ENCODE results near the gene NRG2.

NRG2 gene

GRCh38 chr5:140005145-140005591, 37.9 kb downstream of the NRG2 start:
- no peak for DNase-seq

- DNase-seq, result no peak
Observed at GRCh38 chr5:140004174-140004573, 38.9 kb downstream of the NRG2 start.

GRCh38 chr5:140003519-140003918, 39.6 kb downstream of the NRG2 start:
- no peak for DNase-seq

- no peak for DNase-seq
Observed at GRCh38 chr5:140000332-140000731, 42.8 kb downstream of the NRG2 start.

GRCh38 chr5:139998837-139999236, 44.3 kb downstream of the NRG2 start:
- DNase-seq, result no peak

- DNase-seq, result no peak
Observed at GRCh38 chr5:139997276-139997675, 45.8 kb downstream of the NRG2 start.

- DNase-seq, result no peak
Observed at GRCh38 chr5:139995929-139996328, 47.2 kb downstream of the NRG2 start.

GRCh38 chr5:139994234-139994633, 48.9 kb downstream of the NRG2 start:
- no peak for DNase-seq

- DNase-seq, result no peak
Observed at GRCh38 chr5:139985733-139986132, 57.4 kb downstream of the NRG2 start.

GRCh38 chr5:139985290-139985689, 57.8 kb downstream of the NRG2 start:
- DNase-seq, result no peak

GRCh38 chr5:139984816-139985215, 58.3 kb downstream of the NRG2 start:
- no peak for DNase-seq

- DNase-seq, result no peak
Observed at GRCh38 chr5:139982975-139983240, 60.2 kb downstream of the NRG2 start.

- DNase-seq, result no peak
Observed at GRCh38 chr5:139982157-139982974, 60.7 kb downstream of the NRG2 start.

GRCh38 chr5:139980765-139981164, 62.3 kb downstream of the NRG2 start:
- DNase-seq, result no peak

GRCh38 chr5:139979943-139980342, 63.2 kb downstream of the NRG2 start:
- no peak for DNase-seq

- no peak for DNase-seq
Observed at GRCh38 chr5:139979518-139979917, 63.6 kb downstream of the NRG2 start.

GRCh38 chr5:139976703-139977102, 66.4 kb downstream of the NRG2 start:
- no peak for DNase-seq

GRCh38 chr5:139975942-139976341, 67.2 kb downstream of the NRG2 start:
- no peak for DNase-seq

GRCh38 chr5:139975306-139975705, 67.8 kb downstream of the NRG2 start:
- no peak for DNase-seq

- DNase-seq, result no peak
Observed at GRCh38 chr5:139974661-139975060, 68.4 kb downstream of the NRG2 start.

- DNase-seq, result no peak
Observed at GRCh38 chr5:139971202-139971725, 71.8 kb downstream of the NRG2 start.

- no peak for DNase-seq
Observed at GRCh38 chr5:139969318-139969717, 73.8 kb downstream of the NRG2 start.

GRCh38 chr5:139968547-139969261, 74.4 kb downstream of the NRG2 start:
- peak; percentile 87 for DNase-seq

GRCh38 chr5:139967353-139967752, 75.7 kb downstream of the NRG2 start:
- DNase-seq, result no peak
